Psoas muscle (tissue), 8 donors: ENCODE measurements around the gene SOX9. TPM values are rescaled to one million over a fixed set of nuclear protein-coding genes. Genes with fewer than 3 reads are reported as not detected.

Experiments used
- ATAC-seq, 4 donors: fragments of 200-7000 bp; cut with Tn5 transposase; one replicate each; pipeline ENCODE4 v1.9.1; 2020; ENCODE audit warnings: moderate library complexity in 3 of 4, mild to moderate bottlenecking in 2 of 4
- DNase-seq, 2 donors: peaks; one replicate each; pipeline ENCODE4 v3.0.0-alpha.2; 2020
- H3K27ac ChIP-seq: fragments of 200-600 bp; one replicate; pipeline ENCODE4 v1.8.0; 2022
- H3K27me3 ChIP-seq, 3 donors: fragments of 200-600 bp in 1 of 3; one replicate each; pipeline versions ENCODE4 v1.6.1 to v1.8.0; 2013 to 2022; ENCODE audit warnings: low read length in 2 of 3, mild to moderate bottlenecking in 2 of 3, moderate library complexity in 1 of 3; ENCODE audit not compliant: insufficient read depth in 3 of 3
- H3K36me3 ChIP-seq, 2 donors: fragments of 200-600 bp in 1 of 2; one replicate each; pipeline versions ENCODE4 v1.6.1 to v1.8.0; 2013 to 2022; ENCODE audit warnings: low read depth in 1 of 2, mild to moderate bottlenecking in 1 of 2, moderate library complexity in 1 of 2; ENCODE audit not compliant: insufficient read depth in 1 of 2
- H3K4me1 ChIP-seq: fragments of 200-600 bp; one replicate; pipeline ENCODE4 v1.8.0; 2022
- H3K4me3 ChIP-seq: fragments of 200-600 bp; one replicate; pipeline ENCODE4 v1.8.0; 2022; ENCODE audit warnings: mild to moderate bottlenecking
- H3K9me3 ChIP-seq: fragments of 200-600 bp; one replicate; pipeline ENCODE4 v1.8.0; 2022
- WGBS, 3 donors: extraction: QIAGEN DNeasy Blood & Tissue Kit; methylation state at CpG; one replicate each; pipeline versions ENCODE4 v1.1.6 to v1.1.7; 2013; 5-methylcytosine and 5-hydroxymethylcytosine counted together
- intact Hi-C, 2 donors: fragments of 100-400 bp; cut with DNase I; formaldehyde crosslinking; loops; one replicate each; pipeline versions ENCODE4 v1.11.0 to v1.14.2; 2022
- long read RNA-seq, 2 donors: library from polyadenylated mRNA; unstranded; transcript quantifications; one replicate each; pipeline ENCODE4 v2.0.0, GENCODE V29; 2021
- polyA plus RNA-seq, 3 donors: library from polyadenylated mRNA; stranded (reverse); fragments of 200-250 nt; gene quantifications; one replicate each; pipeline ENCODE4 v1.2.3, GENCODE V29; 2013
- total RNA-seq, 4 donors: library from RNA; stranded (reverse); fragmentation: NEBNext Ultra II Directional in 2 of 4; extraction: Animal tissue kit (Norgen Biotek cat#: 25700) in 2 of 4; gene quantifications; one replicate each; pipeline versions ENCODE4 v1.2.1 to v1.2.4, GENCODE V29; 2021 to 2023
- TF ChIP-seq, protein P1 (sequence below): fragments of 200-600 bp; IDR thresholded peaks from one replicate; pipeline ENCODE4 v1.8.0; 2022; ENCODE audit warnings: antibody characterized with exemption
- donor health status: healthy with polysubstance abuse.
- donor health status: DM: no; HTN: no; CAD: no; lungs with moderate emphysema.
- donor health status: Bipolar disorder and iron deficiency.
- donor health status: healthy.
- donor health status: DM: yes; HTN: yes; CAD: no.
- donor health status: DM: no; HTN: no; CAD: no.
- donor health status: DM: no; HTN: no; CAD: no.
- donor health status: DM: yes; HTN: yes; CAD: no.

The SOX9 gene
- total RNA-seq (1 to 10 TPM; 1.6 to 2.7 (median 2.1) TPM), polyA plus RNA-seq (1 to 10 TPM in 1 of 3 donors, under 1 TPM in 2; 0.58 to 1.4 (median 0.83) TPM)
- long read RNA-seq, donor 1 = 0 reads
- long read RNA-seq, donor 2, partial matches to known transcripts = 1 of 1 reads
- long read RNA-seq, donor 2, other reads (novel, unspliced or antisense) = 0 of 1 reads

DNA sequence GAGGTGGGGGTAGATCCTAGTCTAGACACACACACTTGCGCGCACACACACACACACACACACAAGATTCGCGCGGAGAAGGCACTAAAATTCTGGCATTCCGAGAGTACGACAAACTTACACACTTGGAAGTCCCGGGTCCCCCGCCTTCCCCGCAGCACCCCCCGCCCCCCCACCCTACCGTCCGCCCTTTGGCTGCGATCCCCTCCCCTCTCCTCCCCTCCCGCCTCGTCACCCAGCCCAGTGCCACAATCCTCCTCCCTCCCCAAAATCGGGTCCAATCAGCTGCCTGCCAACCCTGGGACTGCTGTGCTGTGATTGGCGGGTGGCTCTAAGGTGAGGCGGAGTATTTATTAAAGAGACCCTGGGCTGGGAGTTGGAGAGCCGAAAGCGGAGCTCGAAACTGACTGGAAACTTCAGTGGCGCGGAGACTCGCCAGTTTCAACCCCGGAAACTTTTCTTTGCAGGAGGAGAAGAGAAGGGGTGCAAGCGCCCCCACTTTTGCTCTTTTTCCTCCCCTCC lies at the start of gene SOX9:
Gene SOX9, plus strand, starts transcription at position 379 of the 522 bp plus-strand sequence. CDS start 372 bp downstream, outside the sequence.
- 0 to 2% (median 1%) methylated on average over 26 to 27 of the region's 27 CpGs for WGBS, 3 donors
- ATAC-seq (peak; percentile 92 to 94 (median 93)), DNase-seq (peak; percentile 81 to 92)
- H3K4me3 ChIP-seq = peak within 1 kb of the TSS; percentile 81
- no peaks in the 10 kb centered on the region for H3K36me3 ChIP-seq
- H3K9me3 ChIP-seq = no peaks in the 10 kb centered on the region
- TF ChIP-seq, protein P1, sequence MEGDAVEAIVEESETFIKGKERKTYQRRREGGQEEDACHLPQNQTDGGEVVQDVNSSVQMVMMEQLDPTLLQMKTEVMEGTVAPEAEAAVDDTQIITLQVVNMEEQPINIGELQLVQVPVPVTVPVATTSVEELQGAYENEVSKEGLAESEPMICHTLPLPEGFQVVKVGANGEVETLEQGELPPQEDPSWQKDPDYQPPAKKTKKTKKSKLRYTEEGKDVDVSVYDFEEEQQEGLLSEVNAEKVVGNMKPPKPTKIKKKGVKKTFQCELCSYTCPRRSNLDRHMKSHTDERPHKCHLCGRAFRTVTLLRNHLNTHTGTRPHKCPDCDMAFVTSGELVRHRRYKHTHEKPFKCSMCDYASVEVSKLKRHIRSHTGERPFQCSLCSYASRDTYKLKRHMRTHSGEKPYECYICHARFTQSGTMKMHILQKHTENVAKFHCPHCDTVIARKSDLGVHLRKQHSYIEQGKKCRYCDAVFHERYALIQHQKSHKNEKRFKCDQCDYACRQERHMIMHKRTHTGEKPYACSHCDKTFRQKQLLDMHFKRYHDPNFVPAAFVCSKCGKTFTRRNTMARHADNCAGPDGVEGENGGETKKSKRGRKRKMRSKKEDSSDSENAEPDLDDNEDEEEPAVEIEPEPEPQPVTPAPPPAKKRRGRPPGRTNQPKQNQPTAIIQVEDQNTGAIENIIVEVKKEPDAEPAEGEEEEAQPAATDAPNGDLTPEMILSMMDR = no peak
- intact Hi-C loops = loop anchor here (5.0 to 10.0 kb wide), 4 partner anchors 143 to 648 kb away; no protein-coding TSS in a partner anchor
- H3K4me1 ChIP-seq = peaks cover 5% of the 10 kb centered on the region
- peak within 1 kb of the TSS; percentile 88 for H3K27ac ChIP-seq
- H3K27me3 ChIP-seq = peaks cover 0 to 32% (median 12%) of the 10 kb centered on the region in 3 donors

DNA sequence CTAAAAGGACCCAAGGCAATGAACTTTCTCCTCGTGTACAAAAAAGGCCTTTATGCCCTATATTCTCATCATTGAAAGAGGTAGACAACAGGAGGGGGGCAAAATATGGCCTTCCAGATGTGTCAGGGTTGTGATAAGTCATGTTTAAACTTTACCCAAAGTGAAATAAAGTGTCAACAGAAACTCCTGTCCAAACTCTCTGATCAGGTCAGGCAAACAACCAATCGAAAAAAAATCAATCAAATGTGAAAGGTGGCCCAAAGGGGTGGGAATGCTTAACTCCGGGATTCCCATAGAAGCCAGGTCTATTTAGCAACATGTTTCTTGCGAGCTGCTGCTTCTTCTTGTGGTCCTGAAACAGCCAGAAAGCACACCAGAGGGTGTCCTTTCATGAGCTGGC lies 49.5 kb upstream of the SOX9 start:
- ATAC-seq = no peak
- H3K27ac ChIP-seq = no peak overlapping the region
- intact Hi-C loops = loop anchor here (5.0 to 10.0 kb wide), 2 partner anchors 63 to 946 kb away; no protein-coding TSS in a partner anchor
- no peaks in the 10 kb centered on the region for H3K9me3 ChIP-seq
- TF ChIP-seq, protein P1 = no peak
- 75 to 82% (median 77%) methylated on average over 4 of the region's 4 CpGs for WGBS, 3 donors
- H3K36me3 ChIP-seq = no peaks in the 10 kb centered on the region
- H3K27me3 ChIP-seq = no peaks in the 10 kb centered on the region
- no peak overlapping the region for H3K4me3 ChIP-seq
- no peak for DNase-seq
- H3K4me1 ChIP-seq = no peaks in the 10 kb centered on the region

DNA sequence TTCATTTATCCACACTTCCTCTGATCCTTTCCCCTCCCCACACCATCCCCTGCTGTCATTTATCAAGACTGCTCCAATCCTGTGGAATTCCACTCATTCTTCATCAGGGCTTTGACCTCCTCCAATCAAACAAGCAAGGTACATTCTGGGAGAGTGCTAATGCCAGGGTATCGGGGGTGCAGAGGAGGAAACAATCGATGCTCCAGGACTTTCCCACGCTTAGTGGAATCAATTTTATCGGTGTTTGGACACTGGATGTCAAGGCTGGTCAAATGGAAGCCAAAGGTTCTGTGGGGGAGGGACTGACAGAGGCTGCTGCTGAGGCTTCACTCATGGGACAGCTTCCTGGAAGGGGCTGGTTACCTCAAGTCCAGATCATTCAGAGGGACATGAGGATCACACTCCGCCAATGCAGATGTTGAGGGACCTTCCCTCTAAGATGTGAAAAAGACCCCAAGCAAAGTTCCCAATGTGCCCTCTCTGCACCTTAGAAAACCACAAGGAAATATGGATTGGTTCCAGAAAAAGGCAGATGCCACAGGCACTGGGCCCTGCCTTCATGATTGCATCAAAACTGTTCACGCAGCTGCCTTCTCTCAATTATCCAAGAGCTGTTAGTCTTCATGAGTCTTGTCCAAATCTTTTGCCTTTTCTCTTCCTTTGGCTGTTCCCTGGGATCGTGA lies 44.7 kb upstream of the SOX9 start:
- H3K36me3 ChIP-seq = no peaks in the 10 kb centered on the region
- no peaks in the 10 kb centered on the region for H3K27me3 ChIP-seq
- H3K4me1 ChIP-seq = no peaks in the 10 kb centered on the region
- WGBS, 3 donors = 55 to 61% (median 56%) methylated on average over 7 of the region's 7 CpGs
- intact Hi-C loops = loop anchor here in 1 of 2 donors (10.0 kb wide), 1 partner anchor 59 kb away; no protein-coding TSS in a partner anchor
- no peak overlapping the region for H3K4me3 ChIP-seq
- ATAC-seq = no peak
- DNase-seq = no peak
- TF ChIP-seq, protein P1 = no peak
- H3K27ac ChIP-seq = no peak overlapping the region
- H3K9me3 ChIP-seq = no peaks in the 10 kb centered on the region

DNA sequence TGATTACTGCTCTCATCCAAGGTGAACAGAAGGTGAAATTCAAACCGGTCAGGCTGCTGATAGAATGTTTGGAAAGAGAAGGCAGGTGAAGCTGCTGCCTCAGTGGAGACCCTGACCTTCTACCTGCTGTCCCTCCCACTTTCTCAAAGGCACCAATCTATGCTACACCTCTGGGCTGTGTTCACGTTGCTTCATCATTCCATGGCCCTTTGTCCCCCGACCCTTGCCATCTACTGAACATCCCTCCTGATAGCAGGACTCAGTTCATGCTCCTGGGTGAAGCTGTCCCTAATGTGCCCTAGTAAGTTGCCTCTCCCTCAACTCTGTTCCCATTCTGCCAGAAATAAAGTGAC lies 44.2 kb upstream of the SOX9 start:
- TF ChIP-seq, protein P1 = no peak
- H3K4me3 ChIP-seq = no peak overlapping the region
- WGBS, 3 donors = 82 to 91% (median 89%) methylated on average over 3 of the region's 3 CpGs
- H3K9me3 ChIP-seq = no peaks in the 10 kb centered on the region
- ATAC-seq (no peak), DNase-seq (no peak)
- intact Hi-C loops = loop anchor here in 1 of 2 donors (10.0 kb wide), 1 partner anchor 58 kb away; no protein-coding TSS in a partner anchor
- no peaks in the 10 kb centered on the region for H3K36me3 ChIP-seq
- no peaks in the 10 kb centered on the region for H3K4me1 ChIP-seq
- no peak overlapping the region for H3K27ac ChIP-seq
- H3K27me3 ChIP-seq = no peaks in the 10 kb centered on the region
